Measurements from ENCODE around the gene RIBC1. TPM values are rescaled to one million over a fixed set of nuclear protein-coding genes. Genes with fewer than 3 reads are reported as not detected.

RIBC1 gene
- total RNA-seq, 2 donors from 2014 or later: 0.80 to 1.7 TPM

DNA sequence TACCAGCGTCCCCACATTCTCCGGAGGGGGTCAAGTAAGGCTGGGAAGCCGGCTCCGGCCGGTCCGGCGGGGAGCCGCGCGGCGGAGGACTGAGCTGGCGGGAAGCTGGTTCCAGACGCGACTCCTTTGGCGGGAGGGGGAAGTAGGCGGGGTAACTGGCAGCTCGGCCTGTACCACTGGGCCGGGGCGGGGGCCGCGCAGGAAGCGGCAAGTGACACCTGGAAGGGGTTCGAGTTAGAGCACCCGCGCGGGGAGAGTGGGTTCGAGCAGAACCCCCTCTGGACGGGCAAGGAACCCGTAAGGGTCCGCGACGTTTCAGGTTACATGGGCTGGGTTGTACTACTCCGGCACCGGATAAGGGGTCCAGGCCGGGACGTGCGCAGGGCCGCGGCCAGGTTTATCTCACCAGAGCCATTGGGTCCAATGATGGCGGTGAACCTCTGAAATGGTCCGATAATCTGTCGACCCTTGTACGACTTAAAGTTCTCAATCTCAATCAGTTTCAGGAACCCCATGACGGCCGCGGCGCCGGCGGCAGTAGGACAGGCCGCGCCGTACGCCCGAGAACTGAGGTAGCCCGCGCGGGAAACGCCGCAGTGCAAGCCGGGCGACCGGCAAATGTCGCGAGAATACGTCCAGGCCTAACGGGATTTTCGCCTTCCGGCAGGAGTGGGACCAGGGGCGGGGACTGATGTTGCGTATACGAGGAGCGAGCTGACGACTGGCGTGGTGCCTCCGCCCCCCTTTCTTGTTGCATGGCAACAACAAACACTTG lies 400 bp upstream of the RIBC1 start, which contains the start of gene SMC1A:
Gene SMC1A, minus strand, starts transcription at position 569 of the 775 bp plus-strand sequence. Its CDS starts 54 bp downstream, at position 515.
- ATAC-seq (peak; percentile 89 to 91), DNase-seq (ENCODE audit: low spot score in 2 of 2) (peak; percentile 90 to 94)
- peaks cover 16 to 17% of the 10 kb centered on the region in 2 donors for H3K36me3 Mint-ChIP-seq
- H3K27ac Mint-ChIP-seq: peak within 1 kb of the TSS; percentile 89 to 100
- H3K9me3 Mint-ChIP-seq: no peaks in the 10 kb centered on the region

GRCh38 chrX:53429755-53430154 lies 7.1 kb downstream of the RIBC1 start:
- DNase-seq (ENCODE audit: low spot score in 2 of 2) (no peak), ATAC-seq (no peak)
- H3K27ac Mint-ChIP-seq: peak overlapping the region in 1 of 2 donors; percentile 84
- peaks cover 8 to 15% of the 10 kb centered on the region in 2 donors for H3K36me3 Mint-ChIP-seq
- H3K9me3 Mint-ChIP-seq: no peaks in the 10 kb centered on the region

DNA sequence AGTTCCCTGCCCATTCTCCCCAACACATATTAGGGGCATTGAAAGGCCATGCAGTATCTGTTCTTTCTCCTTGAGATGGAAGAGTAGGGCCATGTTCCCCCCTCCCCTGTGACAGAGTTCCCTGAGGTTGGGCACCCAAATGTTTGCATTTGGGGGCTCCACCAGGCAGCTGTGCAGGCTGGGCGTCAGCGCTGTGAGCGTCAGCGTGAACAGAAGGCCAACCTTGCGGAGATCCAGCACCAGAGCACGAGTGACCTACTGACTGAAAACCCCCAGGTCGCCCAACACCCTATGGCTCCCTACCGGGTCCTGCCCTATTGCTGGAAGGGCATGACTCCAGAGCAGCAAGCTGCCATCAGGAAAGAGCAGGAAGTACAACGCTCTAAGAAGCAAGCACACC lies 7.6 kb downstream of the RIBC1 start:
- H3K9me3 Mint-ChIP-seq: no peaks in the 10 kb centered on the region
- peak overlapping the region in 1 of 2 donors; percentile 84 for H3K27ac Mint-ChIP-seq
- ATAC-seq (no peak), DNase-seq (ENCODE audit: low spot score in 2 of 2) (no peak)
- H3K36me3 Mint-ChIP-seq: peaks cover 8 to 15% of the 10 kb centered on the region in 2 donors

GRCh38 chrX:53433651-53434639 lies 11.3 kb downstream of the RIBC1 start, which contains the start of gene HSD17B10:
Gene HSD17B10, minus strand, starts transcription at chrX:53434370. Its CDS starts 25 bp downstream, at chrX:53434345.
- Mint-ChIP-seq H3K36me3 (peaks cover 8 to 15% of the 10 kb centered on the region in 2 donors), H3K9me3 (no peaks in the 10 kb centered on the region), H3K27ac (peak within 1 kb of the TSS; percentile 97 to 98)
- ATAC-seq (peak; percentile 96 to 99), DNase-seq (ENCODE audit: low spot score in 2 of 2) (peak; percentile 84 to 85)

DNA sequence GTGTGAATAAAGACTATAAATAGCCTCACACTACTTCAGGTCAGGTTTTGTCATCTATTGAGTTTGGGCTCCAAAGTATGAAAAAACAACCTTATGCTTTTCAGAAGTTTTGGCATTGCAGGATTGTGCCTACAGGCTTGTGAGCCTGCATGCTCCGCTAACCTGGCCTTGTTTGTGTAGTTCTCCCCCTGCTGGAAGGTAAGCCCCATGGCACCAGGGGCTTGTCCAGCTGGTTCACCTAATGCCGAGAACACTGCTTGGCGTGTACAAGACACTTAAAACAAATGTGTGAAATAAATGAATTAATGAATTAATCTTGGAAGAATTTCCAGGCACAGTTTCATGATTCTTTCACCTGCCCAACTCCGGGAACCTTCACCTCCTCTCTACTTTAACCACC lies 13.3 kb downstream of the RIBC1 start:
- DNase-seq (ENCODE audit: low spot score in 2 of 2) (peak in 1 of 2 donors; percentile 61), ATAC-seq (peak; percentile 53 to 60)
- Mint-ChIP-seq H3K27ac (no peak overlapping the region), H3K36me3 (peaks cover 8 to 10% of the 10 kb centered on the region in 2 donors), H3K9me3 (no peaks in the 10 kb centered on the region)

- Mint-ChIP-seq H3K36me3 (peaks cover 8 to 10% of the 10 kb centered on the region in 2 donors), H3K27ac (no peak overlapping the region), H3K9me3 (no peaks in the 10 kb centered on the region)
- DNase-seq (ENCODE audit: low spot score in 2 of 2): no peak
- ATAC-seq: no peak
Measured at GRCh38 chrX:53437206-53437605, 14.5 kb downstream of the RIBC1 start.

GRCh38 chrX:53438174-53438831 lies 15.6 kb downstream of the RIBC1 start:
- Mint-ChIP-seq H3K36me3 (peaks cover 8 to 10% of the 10 kb centered on the region in 2 donors), H3K9me3 (no peaks in the 10 kb centered on the region), H3K27ac (no peak overlapping the region)
- DNase-seq (ENCODE audit: low spot score in 2 of 2): no peak
- ATAC-seq: no peak

- no peak overlapping the region for H3K27ac Mint-ChIP-seq
- H3K9me3 Mint-ChIP-seq: no peaks in the 10 kb centered on the region
- H3K36me3 Mint-ChIP-seq: peaks cover 5 to 6% of the 10 kb centered on the region in 2 donors
- DNase-seq (ENCODE audit: low spot score in 2 of 2) (no peak), ATAC-seq (no peak)
Measured at GRCh38 chrX:53438832-53439230, 16.2 kb downstream of the RIBC1 start.

DNA sequence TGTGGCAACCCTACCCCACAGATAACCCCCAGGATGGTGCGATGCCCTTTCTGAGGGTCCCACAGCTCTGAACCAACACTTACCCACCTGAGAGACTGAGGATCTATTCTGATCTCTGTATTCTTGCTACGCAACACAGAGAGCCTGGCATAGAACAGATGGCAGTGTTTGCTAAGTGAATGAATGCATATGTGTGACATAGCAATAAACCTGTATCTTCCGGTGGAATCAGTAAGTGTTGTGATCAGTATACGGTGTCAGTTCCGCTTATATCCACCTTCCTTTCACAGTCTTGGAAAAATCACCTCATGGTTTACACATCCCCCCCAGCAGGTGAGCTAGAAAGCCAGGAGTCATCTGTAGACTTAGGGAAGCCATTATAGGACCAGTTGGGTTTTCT lies 17.4 kb downstream of the RIBC1 start:
- DNase-seq (ENCODE audit: low spot score in 2 of 2) (no peak), ATAC-seq (no peak)
- no peaks in the 10 kb centered on the region for H3K36me3 Mint-ChIP-seq
- H3K9me3 Mint-ChIP-seq: no peaks in the 10 kb centered on the region
- peak overlapping the region in 1 of 2 donors; percentile 84 for H3K27ac Mint-ChIP-seq

GRCh38 chrX:53440621-53441517 lies 18.2 kb downstream of the RIBC1 start:
- peak overlapping the region; percentile 36 to 84 for H3K27ac Mint-ChIP-seq
- DNase-seq (ENCODE audit: low spot score in 2 of 2): no peak

GRCh38 chrX:53441531-53442321 lies 19.1 kb downstream of the RIBC1 start:
- Mint-ChIP-seq H3K27ac (peak overlapping the region; percentile 22 to 84), H3K36me3 (no peaks in the 10 kb centered on the region), H3K9me3 (no peaks in the 10 kb centered on the region)
- ATAC-seq: peak; percentile 86 to 88
- peak; percentile 77 to 87 for DNase-seq (ENCODE audit: low spot score in 2 of 2)

More at GRCh38 chrX:53440621-53441517, 18.2 kb downstream of the RIBC1 start:
- ATAC-seq: peak; percentile 4 to 28
- no peaks in the 10 kb centered on the region for H3K36me3 Mint-ChIP-seq
- H3K9me3 Mint-ChIP-seq: no peaks in the 10 kb centered on the region

GRCh38 chrX:53442322-53442631 lies 19.6 kb downstream of the RIBC1 start:
- no peaks in the 10 kb centered on the region for H3K9me3 Mint-ChIP-seq
- DNase-seq (ENCODE audit: low spot score in 2 of 2): no peak
- ATAC-seq: peak in 1 of 2 donors; percentile 3
- no peaks in the 10 kb centered on the region for H3K36me3 Mint-ChIP-seq
- H3K27ac Mint-ChIP-seq: no peak overlapping the region

DNA sequence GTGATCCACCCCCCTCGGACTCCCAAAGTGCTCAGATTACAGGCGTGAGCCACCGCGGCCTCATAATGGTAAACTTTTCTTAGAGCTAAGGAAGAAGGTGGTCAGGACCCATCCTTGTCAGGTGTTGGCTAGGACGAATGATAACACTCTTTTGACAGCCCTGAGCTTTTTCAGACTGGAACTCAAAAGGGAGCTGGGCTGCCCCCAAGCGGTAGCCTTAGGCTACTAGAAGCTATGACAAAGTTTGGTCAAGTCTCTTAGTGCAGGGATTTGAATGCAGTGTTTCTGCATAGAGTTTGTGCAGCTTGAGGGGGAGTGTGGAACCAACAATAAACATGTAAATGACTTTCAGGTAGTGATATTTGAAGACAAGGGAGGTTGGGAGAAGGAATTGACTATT lies 23.3 kb downstream of the RIBC1 start:
- Mint-ChIP-seq H3K36me3 (no peaks in the 10 kb centered on the region), H3K9me3 (no peaks in the 10 kb centered on the region), H3K27ac (no peak overlapping the region)
- DNase-seq (ENCODE audit: low spot score in 2 of 2): peak in 1 of 2 donors; percentile 48
- ATAC-seq: peak; percentile 31 to 53

DNA sequence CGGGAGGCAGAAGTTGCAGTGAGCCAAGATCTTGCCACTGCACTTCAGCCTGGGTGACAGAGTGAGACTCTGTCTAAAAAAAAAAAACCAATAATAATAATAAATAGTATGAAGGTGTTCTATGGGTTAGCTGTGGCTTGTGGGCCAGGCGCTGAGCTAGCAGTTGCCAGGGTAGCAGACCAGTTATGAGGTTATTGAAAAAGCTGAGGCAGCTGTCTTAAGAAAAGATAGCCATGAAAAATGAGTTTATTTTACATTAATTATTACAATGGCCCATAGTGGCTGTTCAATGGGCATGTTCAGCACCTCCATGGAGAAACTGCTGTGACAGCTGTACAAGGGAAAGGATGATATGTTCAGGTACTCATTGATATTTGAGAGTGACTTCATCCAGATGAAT lies 24.8 kb downstream of the RIBC1 start:
- no peaks in the 10 kb centered on the region for H3K9me3 Mint-ChIP-seq
- DNase-seq (ENCODE audit: low spot score in 2 of 2): no peak
- ATAC-seq: no peak
- no peak overlapping the region for H3K27ac Mint-ChIP-seq
- no peaks in the 10 kb centered on the region for H3K36me3 Mint-ChIP-seq

- DNase-seq (ENCODE audit: low spot score in 2 of 2) (no peak), ATAC-seq (no peak)
- Mint-ChIP-seq H3K27ac (no peak overlapping the region), H3K36me3 (no peaks in the 10 kb centered on the region), H3K9me3 (no peaks in the 10 kb centered on the region)
Measured at GRCh38 chrX:53449632-53450031, 27.0 kb downstream of the RIBC1 start.

Data from activated naive CD4-positive, alpha-beta T cell treated with anti-CD3 and anti-CD28 coated beads, Interleukin-2, amount 50 U/mL, for 72 hours (primary cell).